Thyroid gland (tissue), 4 donors: Measurements from ENCODE around the gene VEPH1. TPM values are rescaled to one million over a fixed set of nuclear protein-coding genes. Genes with fewer than 3 reads are reported as not detected.

Source experiments
- DNase-seq, 2 donors: peaks; one replicate each; pipeline ENCODE4 v3.0.0-alpha.2; 2019
- H3K27ac ChIP-seq, 3 donors: fragments of 200-600 bp; sonication (generic); 1 replicate in 2 of 3; 2 replicates in 1 of 3; pipeline ENCODE4 v1.5.1; 2016 to 2019; ENCODE audit warnings: mild to moderate bottlenecking in 1 of 3, moderate library complexity in 1 of 3
- H3K27me3 ChIP-seq: fragments of 200-600 bp; sonication (generic); one replicate; pipeline ENCODE4 v1.5.1; 2019
- H3K36me3 ChIP-seq, 2 donors: fragments of 200-600 bp; sonication (generic); one replicate each; pipeline ENCODE4 v1.5.1; 2016 to 2019
- H3K4me1 ChIP-seq, 2 donors: fragments of 200-600 bp; sonication (generic); one replicate each; pipeline ENCODE4 v1.5.1; 2017 to 2019
- H3K4me3 ChIP-seq, 3 donors: fragments of 200-600 bp; sonication (generic); replicated peaks in 1 of 3; 1 replicate in 2 of 3; 2 replicates in 1 of 3; pipeline ENCODE4 v1.5.1; 2016; ENCODE audit warnings: mild to moderate bottlenecking in 1 of 3
- H3K9me3 ChIP-seq: fragments of 200-600 bp; sonication (generic); one replicate; pipeline ENCODE4 v1.5.1; 2017
- POLR2A ChIP-seq, 2 donors: fragments of 450-650 bp; IDR thresholded peaks; one replicate each; pipeline ENCODE4 v1.6.1; 2017; ENCODE audit warnings: antibody characterized with exemption in 2 of 2, mild to moderate bottlenecking in 2 of 2, moderate library complexity in 1 of 2
- WGBS, 2 donors: methylation state at CpG; one replicate each; pipeline ENCODE4 v1.1.5; 2017; 5-methylcytosine and 5-hydroxymethylcytosine counted together
- intact Hi-C: fragments of 100-400 bp; cut with DNase I; formaldehyde crosslinking; loops from one replicate; pipeline ENCODE4 v1.15.1; 2023
- total RNA-seq, 4 donors: library from RNA; depleted of rRNA; stranded (reverse); fragments of >200 nt; gene quantifications; one replicate each; pipeline ENCODE4 v1.2.3, GENCODE V29; 2016
- TF ChIP-seq, protein P1 (sequence below), 6 experiments: fragments of 200-600 bp in 3 of 6; fragments of 450-650 bp in 3 of 6; sonication (generic) in 3 of 6; IDR thresholded peaks; one replicate each; pipeline ENCODE4 v1.5.1; 2016 to 2019; ENCODE audit warnings: antibody characterized with exemption in 6 of 6, mild to moderate bottlenecking in 2 of 6, inconsistent platforms in 1 of 6, moderate library complexity in 1 of 6

Gene VEPH1
- total RNA-seq, 4 donors from 2014 or later: 1.7 to 12.0 (median 5.0) TPM

GRCh38 chr3:157471064-157471463 is 32.2 kb downstream of the VEPH1 start:
- no peak overlapping the region for H3K27ac ChIP-seq
- TF ChIP-seq, protein P1, sequence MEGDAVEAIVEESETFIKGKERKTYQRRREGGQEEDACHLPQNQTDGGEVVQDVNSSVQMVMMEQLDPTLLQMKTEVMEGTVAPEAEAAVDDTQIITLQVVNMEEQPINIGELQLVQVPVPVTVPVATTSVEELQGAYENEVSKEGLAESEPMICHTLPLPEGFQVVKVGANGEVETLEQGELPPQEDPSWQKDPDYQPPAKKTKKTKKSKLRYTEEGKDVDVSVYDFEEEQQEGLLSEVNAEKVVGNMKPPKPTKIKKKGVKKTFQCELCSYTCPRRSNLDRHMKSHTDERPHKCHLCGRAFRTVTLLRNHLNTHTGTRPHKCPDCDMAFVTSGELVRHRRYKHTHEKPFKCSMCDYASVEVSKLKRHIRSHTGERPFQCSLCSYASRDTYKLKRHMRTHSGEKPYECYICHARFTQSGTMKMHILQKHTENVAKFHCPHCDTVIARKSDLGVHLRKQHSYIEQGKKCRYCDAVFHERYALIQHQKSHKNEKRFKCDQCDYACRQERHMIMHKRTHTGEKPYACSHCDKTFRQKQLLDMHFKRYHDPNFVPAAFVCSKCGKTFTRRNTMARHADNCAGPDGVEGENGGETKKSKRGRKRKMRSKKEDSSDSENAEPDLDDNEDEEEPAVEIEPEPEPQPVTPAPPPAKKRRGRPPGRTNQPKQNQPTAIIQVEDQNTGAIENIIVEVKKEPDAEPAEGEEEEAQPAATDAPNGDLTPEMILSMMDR (IDR thresholded peaks at IDR 0.05): no peak
- TF ChIP-seq POLR2A (IDR thresholded peaks at IDR 0.05): no peak
- WGBS, 2 donors: 87 to 94% methylated on average over 1 of the region's 1 CpG
- no peaks in the 10 kb centered on the region for H3K9me3 ChIP-seq
- intact Hi-C loops: no loop called here
- H3K4me1 ChIP-seq: no peaks in the 10 kb centered on the region
- no peak overlapping the region for H3K4me3 ChIP-seq
- H3K27me3 ChIP-seq: no peaks in the 10 kb centered on the region
- no peak for DNase-seq
- H3K36me3 ChIP-seq: no peaks in the 10 kb centered on the region

DNA sequence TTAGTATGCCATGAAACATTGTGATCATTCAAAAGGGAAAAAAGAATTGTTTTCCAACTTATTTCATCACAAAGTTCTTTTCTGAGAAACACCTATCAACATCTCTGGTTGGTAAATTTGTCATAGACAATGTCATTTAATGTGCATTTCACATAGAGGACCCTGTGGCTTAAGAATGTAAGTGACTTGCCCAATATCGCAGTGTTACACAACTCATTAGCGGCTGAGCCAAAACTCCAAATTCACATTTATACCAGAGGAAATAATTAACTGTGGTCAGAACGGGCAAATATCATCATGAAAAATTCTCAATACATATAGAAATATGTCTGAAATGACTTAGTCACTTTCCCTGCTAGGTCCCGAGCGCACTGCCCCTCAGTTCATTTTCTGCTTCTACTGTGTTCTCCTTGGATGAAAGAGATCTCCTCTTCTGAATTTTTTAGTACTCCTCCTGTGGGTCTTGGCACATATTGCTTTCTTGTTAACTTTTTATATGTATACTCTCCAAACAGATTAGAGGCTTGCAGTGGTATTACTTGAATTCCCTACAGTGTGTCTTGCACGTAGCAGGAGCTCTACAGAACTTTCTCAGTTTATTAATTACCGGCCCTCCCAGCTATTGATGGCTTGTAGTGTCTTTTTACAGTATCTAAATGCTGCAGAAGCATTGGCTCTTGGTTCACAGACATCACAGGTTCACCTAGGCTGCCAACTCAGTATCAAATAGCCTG is 33.5 kb downstream of the VEPH1 start:
- Histone ChIP-seq H3K4me3 (no peak overlapping the region), H3K27me3 (no peaks in the 10 kb centered on the region), H3K27ac (no peak overlapping the region), H3K36me3 (no peaks in the 10 kb centered on the region), H3K9me3 (no peaks in the 10 kb centered on the region), H3K4me1 (no peaks in the 10 kb centered on the region)
- TF ChIP-seq, protein P1 (IDR thresholded peaks at IDR 0.05): no peak
- no peak for TF ChIP-seq POLR2A (IDR thresholded peaks at IDR 0.05)
- intact Hi-C loops: no loop called here
- WGBS, 2 donors: 82 to 93% methylated on average over 7 of the region's 7 CpGs
- no peak for DNase-seq

DNA sequence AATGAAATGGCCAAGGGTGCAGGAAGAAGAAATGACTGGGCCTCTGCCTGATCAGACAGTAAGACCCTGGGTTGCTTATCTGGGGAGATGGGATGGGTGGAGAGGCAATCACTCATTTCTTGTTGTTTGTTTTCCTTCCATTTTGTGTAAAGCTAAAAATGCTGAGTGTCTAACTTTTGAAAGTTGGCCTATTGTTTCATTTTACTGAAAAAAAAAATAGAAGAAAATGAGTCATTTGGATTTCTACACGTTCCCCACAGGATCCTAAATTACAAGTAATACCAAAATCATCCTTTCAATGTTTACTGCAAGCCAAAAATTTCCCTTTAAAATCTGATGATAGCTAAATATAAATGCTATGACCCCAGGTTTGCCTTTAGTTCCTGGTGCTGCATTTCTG is 36.0 kb downstream of the VEPH1 start:
- H3K36me3 ChIP-seq: no peaks in the 10 kb centered on the region
- no peak overlapping the region for H3K27ac ChIP-seq
- DNase-seq: no peak
- intact Hi-C loops: no loop called here
- TF ChIP-seq, protein P1 (IDR thresholded peaks at IDR 0.05): no peak
- no peak for TF ChIP-seq POLR2A (IDR thresholded peaks at IDR 0.05)
- 64% methylated on average over 1 of the region's 1 CpG for WGBS, 2 donors
- H3K27me3 ChIP-seq: no peaks in the 10 kb centered on the region
- H3K4me3 ChIP-seq: no peak overlapping the region
- no peaks in the 10 kb centered on the region for H3K9me3 ChIP-seq
- no peaks in the 10 kb centered on the region for H3K4me1 ChIP-seq

- TF ChIP-seq, protein P1 (IDR thresholded peaks at IDR 0.05): no peak
- no peak for TF ChIP-seq POLR2A (IDR thresholded peaks at IDR 0.05)
- Histone ChIP-seq H3K4me3 (no peak overlapping the region), H3K4me1 (no peaks in the 10 kb centered on the region), H3K27ac (no peak overlapping the region), H3K36me3 (no peaks in the 10 kb centered on the region), H3K27me3 (no peaks in the 10 kb centered on the region), H3K9me3 (no peaks in the 10 kb centered on the region)
- 89 to 96% methylated on average over 1 of the region's 1 CpG for WGBS, 2 donors
- intact Hi-C loops: no loop called here
- no peak for DNase-seq
Measured at GRCh38 chr3:157465741-157466140, 37.5 kb downstream of the VEPH1 start.

GRCh38 chr3:157464321-157464720 is 38.9 kb downstream of the VEPH1 start:
- TF ChIP-seq, protein P1 (IDR thresholded peaks at IDR 0.05): no peak
- TF ChIP-seq POLR2A (IDR thresholded peaks at IDR 0.05): no peak
- no peaks in the 10 kb centered on the region for H3K4me1 ChIP-seq

More at GRCh38 chr3:157464321-157464720, 38.9 kb downstream of the VEPH1 start:
- 82 to 89% methylated on average over 3 of the region's 3 CpGs for WGBS, 2 donors
- H3K9me3 ChIP-seq: no peaks in the 10 kb centered on the region
- no peak overlapping the region for H3K4me3 ChIP-seq
- H3K36me3 ChIP-seq: no peaks in the 10 kb centered on the region
- no peak for DNase-seq
- intact Hi-C loops: no loop called here
- H3K27me3 ChIP-seq: no peaks in the 10 kb centered on the region
- no peak overlapping the region for H3K27ac ChIP-seq
